NT2/D1 (cell line): ENCODE data around the gene EIF3F.

Source experiments
- YY1 ChIP-seq: IDR thresholded peaks from 2 replicates; pipeline ENCODE4 v1.6.1; 2011; ENCODE audit not compliant: insufficient read length, insufficient read depth
- ZNF274 ChIP-seq: IDR thresholded peaks from 2 replicates; pipeline ENCODE4 v1.6.1; 2011; ENCODE audit warnings: mild to moderate bottlenecking, low read depth, low read length

- TF ChIP-seq ZNF274 = no peak
- no peak for TF ChIP-seq YY1
These were observed 41.6 kb downstream of the EIF3F start for GRCh38 chr11:8028766-8029165.
